Measurements from ENCODE around the gene VANGL1. TPM values are rescaled to one million over a fixed set of nuclear protein-coding genes. Genes with fewer than 3 reads are reported as not detected.

Gene VANGL1
- total RNA-seq, 2 experiments from 2014 or later = 1.1 to 1.8 TPM

GRCh38 chr1:115670476-115671175 lies 28.9 kb downstream of the VANGL1 start:
- CTCF ChIA-PET = no interaction called here
- no peak for TF ChIP-seq CTCF (IDR thresholded peaks at IDR 0.05)
- Histone ChIP-seq H3K4me3 (ENCODE audit: low read length) (no peak overlapping the region), H3K9me3 (ENCODE audit: control insufficient read depth in 1 of 2, insufficient read depth in 1 of 2, low read length in 2 of 2) (no peaks in the 10 kb centered on the region), H3K4me1 (ENCODE audit: insufficient read depth, low read length) (no peaks in the 10 kb centered on the region), H3K27me3 (ENCODE audit: control insufficient read depth in 1 of 2, insufficient read depth in 2 of 2, low read length in 2 of 2) (no peaks in the 10 kb centered on the region), H3K36me3 (ENCODE audit: insufficient read depth, low read length) (no peaks in the 10 kb centered on the region), H3K27ac (ENCODE audit: low read depth in 1 of 2, low read length in 2 of 2) (no peak overlapping the region)
- DNase-seq = no peak
- Mint-ChIP-seq H3K27ac (no peak overlapping the region), H3K36me3 (ENCODE audit: low read depth) (no peaks in the 10 kb centered on the region), H3K4me3 (no peak overlapping the region), H3K9me3 (no peaks in the 10 kb centered on the region), H3K4me1 (ENCODE audit: low read depth) (no peaks in the 10 kb centered on the region), H3K27me3 (no peaks in the 10 kb centered on the region)
- intact Hi-C loops (cut with DNase I, micrococcal nuclease) = no loop called here
- no peak for ATAC-seq (ENCODE audit: poor library complexity)
- POLR2A ChIA-PET = no interaction called here

GRCh38 chr1:115671176-115671934 lies 29.6 kb downstream of the VANGL1 start:
- TF ChIP-seq CTCF (IDR thresholded peaks at IDR 0.05) = no peak
- Histone ChIP-seq H3K9me3 (ENCODE audit: control insufficient read depth in 1 of 2, insufficient read depth in 1 of 2, low read length in 2 of 2) (no peaks in the 10 kb centered on the region), H3K27me3 (ENCODE audit: control insufficient read depth in 1 of 2, insufficient read depth in 2 of 2, low read length in 2 of 2) (no peaks in the 10 kb centered on the region), H3K4me3 (ENCODE audit: low read length) (no peak overlapping the region), H3K27ac (ENCODE audit: low read depth in 1 of 2, low read length in 2 of 2) (no peak overlapping the region), H3K4me1 (ENCODE audit: insufficient read depth, low read length) (no peaks in the 10 kb centered on the region), H3K36me3 (ENCODE audit: insufficient read depth, low read length) (no peaks in the 10 kb centered on the region)
- ATAC-seq (ENCODE audit: poor library complexity) (no peak), DNase-seq (no peak)
- H3K9me3 Mint-ChIP-seq = no peaks in the 10 kb centered on the region
- intact Hi-C loops (cut with DNase I, micrococcal nuclease) = no loop called here
- no peaks in the 10 kb centered on the region for H3K27me3 Mint-ChIP-seq
- no peaks in the 10 kb centered on the region for H3K36me3 Mint-ChIP-seq (ENCODE audit: low read depth)
- H3K4me3 Mint-ChIP-seq = no peak overlapping the region
- CTCF ChIA-PET = no interaction called here
- H3K4me1 Mint-ChIP-seq (ENCODE audit: low read depth) = no peaks in the 10 kb centered on the region
- POLR2A ChIA-PET = no interaction called here
- H3K27ac Mint-ChIP-seq = no peak overlapping the region

GRCh38 chr1:115672224-115673009 lies 30.6 kb downstream of the VANGL1 start:
- no peaks in the 10 kb centered on the region for H3K27me3 ChIP-seq (ENCODE audit: control insufficient read depth in 1 of 2, insufficient read depth in 2 of 2, low read length in 2 of 2)
- Mint-ChIP-seq H3K36me3 (ENCODE audit: low read depth) (no peaks in the 10 kb centered on the region), H3K27me3 (no peaks in the 10 kb centered on the region), H3K27ac (no peak overlapping the region), H3K9me3 (no peaks in the 10 kb centered on the region), H3K4me3 (no peak overlapping the region), H3K4me1 (ENCODE audit: low read depth) (no peaks in the 10 kb centered on the region)
- no peaks in the 10 kb centered on the region for H3K36me3 ChIP-seq (ENCODE audit: insufficient read depth, low read length)
- CTCF ChIA-PET = interaction anchor here (0.9 kb wide), 1 partner anchor 34 kb away, joined by 5 read pairs; no protein-coding TSS in a partner anchor
- POLR2A ChIA-PET = no interaction called here
- no peaks in the 10 kb centered on the region for H3K4me1 ChIP-seq (ENCODE audit: insufficient read depth, low read length)
- no peak for TF ChIP-seq CTCF (IDR thresholded peaks at IDR 0.05)
- intact Hi-C loops (cut with DNase I, micrococcal nuclease) = no loop called here
- ATAC-seq (ENCODE audit: poor library complexity) (no peak), DNase-seq (no peak)
- H3K4me3 ChIP-seq (ENCODE audit: low read length) = no peak overlapping the region
- H3K27ac ChIP-seq (ENCODE audit: low read depth in 1 of 2, low read length in 2 of 2) = no peak overlapping the region
- H3K9me3 ChIP-seq (ENCODE audit: control insufficient read depth in 1 of 2, insufficient read depth in 1 of 2, low read length in 2 of 2) = no peaks in the 10 kb centered on the region

Data from CD4-positive, alpha-beta T cell (primary cell).